VCaP (cell line): ENCODE data around the gene AMMECR1.
A peak's percentile ranks its signal among the peaks of the same experiment; 100 is the strongest.

Source experiments
- H3K27ac ChIP-seq: fragments of 450-650 bp; 2 replicates; pipeline ENCODE4 v1.5.1; 2017
- TF ChIP-seq, protein P1 (sequence below): fragments of 450-650 bp; conservative IDR thresholded peaks from 2 replicates; pipeline ENCODE4 v1.5.1; 2017; ENCODE audit warnings: mild to moderate bottlenecking, moderate library complexity

AMMECR1 gene

DNA sequence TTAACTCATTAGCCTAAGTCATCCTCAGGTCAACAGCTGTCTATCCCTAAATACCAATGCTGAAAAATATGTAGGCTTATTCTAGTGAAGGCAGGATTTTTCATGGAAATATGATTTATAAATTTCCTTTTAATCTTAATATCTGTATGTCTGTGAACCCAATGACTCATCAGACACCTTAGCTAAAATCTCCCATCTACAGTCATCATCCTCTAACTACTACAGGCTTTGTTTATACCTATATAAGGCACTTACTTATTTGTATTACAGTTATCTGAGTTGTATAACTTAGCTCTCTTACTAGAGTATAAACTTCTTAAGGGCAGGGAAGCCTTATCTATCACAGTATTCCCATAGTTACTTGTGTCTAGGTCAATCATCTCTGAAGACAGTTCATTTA lies 24.2 kb downstream of the AMMECR1 start:
- no peak overlapping the region for H3K27ac ChIP-seq

DNA sequence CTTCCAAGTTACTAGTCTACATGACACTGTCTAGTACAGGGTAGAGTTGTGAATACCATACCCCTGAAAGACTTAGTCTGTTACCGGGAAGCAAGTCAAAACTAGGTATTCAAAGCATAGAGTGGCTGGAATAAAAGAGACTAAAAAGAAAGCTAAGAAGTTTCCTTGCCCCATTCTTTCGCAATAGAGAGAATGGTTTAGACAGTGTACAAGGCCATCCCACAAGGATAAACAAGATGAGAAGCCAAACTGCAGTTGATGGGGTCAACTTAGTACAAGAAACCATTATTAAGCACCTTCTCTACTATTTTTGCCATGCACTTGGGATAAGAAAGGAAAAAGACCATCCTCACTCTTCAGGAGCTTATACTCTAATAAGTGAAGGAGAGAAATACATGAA lies 30.3 kb downstream of the AMMECR1 start:
- TF ChIP-seq, protein P1, sequence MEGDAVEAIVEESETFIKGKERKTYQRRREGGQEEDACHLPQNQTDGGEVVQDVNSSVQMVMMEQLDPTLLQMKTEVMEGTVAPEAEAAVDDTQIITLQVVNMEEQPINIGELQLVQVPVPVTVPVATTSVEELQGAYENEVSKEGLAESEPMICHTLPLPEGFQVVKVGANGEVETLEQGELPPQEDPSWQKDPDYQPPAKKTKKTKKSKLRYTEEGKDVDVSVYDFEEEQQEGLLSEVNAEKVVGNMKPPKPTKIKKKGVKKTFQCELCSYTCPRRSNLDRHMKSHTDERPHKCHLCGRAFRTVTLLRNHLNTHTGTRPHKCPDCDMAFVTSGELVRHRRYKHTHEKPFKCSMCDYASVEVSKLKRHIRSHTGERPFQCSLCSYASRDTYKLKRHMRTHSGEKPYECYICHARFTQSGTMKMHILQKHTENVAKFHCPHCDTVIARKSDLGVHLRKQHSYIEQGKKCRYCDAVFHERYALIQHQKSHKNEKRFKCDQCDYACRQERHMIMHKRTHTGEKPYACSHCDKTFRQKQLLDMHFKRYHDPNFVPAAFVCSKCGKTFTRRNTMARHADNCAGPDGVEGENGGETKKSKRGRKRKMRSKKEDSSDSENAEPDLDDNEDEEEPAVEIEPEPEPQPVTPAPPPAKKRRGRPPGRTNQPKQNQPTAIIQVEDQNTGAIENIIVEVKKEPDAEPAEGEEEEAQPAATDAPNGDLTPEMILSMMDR, result no peak
- H3K27ac ChIP-seq, result no peak overlapping the region

More for the DNA sequence above, 24.2 kb downstream of the AMMECR1 start:
- TF ChIP-seq, protein P1, result no peak

DNA sequence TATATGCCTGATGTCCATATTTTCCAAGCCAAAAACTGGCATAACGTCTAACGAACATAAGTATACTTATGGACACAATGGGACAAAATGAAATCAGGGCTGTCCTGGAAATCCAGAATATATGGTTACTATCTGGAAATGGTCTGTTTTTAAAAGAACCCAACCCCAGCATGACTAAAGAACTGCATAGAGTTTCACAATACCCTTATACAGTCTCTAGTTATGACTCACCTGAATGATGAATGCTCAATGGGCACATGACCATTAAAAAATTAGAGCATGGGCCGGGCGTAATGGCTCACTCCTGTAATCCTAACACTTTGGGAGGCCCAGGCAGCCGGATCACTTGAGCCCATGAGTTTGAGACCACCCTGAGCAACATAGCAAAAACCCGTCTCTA lies 31.8 kb downstream of the AMMECR1 start:
- H3K27ac ChIP-seq, result no peak overlapping the region

DNA sequence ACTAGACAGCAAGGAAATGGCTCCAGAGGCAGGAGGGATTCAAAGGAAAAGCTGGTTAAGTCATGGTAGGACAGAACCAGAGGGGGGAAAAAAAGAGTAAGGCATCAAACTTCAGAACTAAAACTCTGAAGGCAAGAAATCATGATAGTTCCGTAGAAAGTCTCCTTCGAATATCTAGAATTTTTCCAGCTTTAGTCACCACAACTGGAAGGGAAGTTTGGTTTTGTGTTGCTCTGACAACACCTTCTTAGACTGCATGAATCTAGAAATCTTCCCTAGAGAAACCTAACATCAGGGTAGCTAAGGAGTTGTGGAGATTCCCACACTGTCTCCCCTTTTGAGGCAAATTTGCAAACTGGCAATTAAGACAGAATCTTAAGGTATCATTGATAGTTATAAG lies 33.7 kb downstream of the AMMECR1 start:
- H3K27ac ChIP-seq, result no peak overlapping the region
- TF ChIP-seq, protein P1, result no peak

More for the DNA sequence above, 31.8 kb downstream of the AMMECR1 start:
- TF ChIP-seq, protein P1, result no peak

DNA sequence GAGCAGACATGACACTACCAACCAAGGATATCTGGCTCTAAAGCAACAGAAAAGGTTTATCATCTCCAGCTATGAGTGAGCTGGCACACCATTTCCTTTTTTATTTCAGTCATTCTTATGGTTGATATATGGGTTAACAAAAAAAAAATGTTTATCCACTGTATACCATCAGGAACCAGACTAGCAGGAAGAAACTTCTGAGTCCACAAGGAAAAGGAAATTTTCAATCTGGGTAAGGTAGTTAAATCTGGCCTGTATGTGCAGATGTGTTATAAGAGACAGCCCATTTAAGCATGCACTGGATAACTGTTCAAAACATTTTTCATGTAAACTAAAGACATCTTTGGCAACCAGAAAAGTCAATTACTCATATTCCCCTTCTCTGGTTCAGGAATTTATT lies 35.0 kb downstream of the AMMECR1 start:
- H3K27ac ChIP-seq, result no peak overlapping the region
- TF ChIP-seq, protein P1, result no peak

DNA sequence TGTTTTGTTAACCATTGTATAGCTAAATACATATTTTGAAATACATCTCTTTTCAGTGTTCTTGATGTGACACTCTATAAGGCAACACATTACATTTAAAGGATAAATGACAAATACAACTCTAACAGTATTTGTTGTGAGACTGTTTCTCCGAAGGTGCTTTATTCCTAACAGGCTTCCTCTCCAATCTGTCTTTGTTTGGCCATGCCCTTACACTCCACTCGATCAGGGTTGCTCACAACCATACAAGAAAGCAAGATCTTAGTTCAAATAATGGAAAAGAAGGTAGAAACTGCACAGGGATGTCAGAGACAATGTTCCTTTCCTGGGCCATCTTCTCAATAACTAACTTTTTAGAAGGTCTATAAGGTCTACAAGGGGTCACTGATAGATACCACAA lies 36.5 kb downstream of the AMMECR1 start:
- TF ChIP-seq, protein P1, result no peak
- H3K27ac ChIP-seq, result peak overlapping the region; percentile 38

DNA sequence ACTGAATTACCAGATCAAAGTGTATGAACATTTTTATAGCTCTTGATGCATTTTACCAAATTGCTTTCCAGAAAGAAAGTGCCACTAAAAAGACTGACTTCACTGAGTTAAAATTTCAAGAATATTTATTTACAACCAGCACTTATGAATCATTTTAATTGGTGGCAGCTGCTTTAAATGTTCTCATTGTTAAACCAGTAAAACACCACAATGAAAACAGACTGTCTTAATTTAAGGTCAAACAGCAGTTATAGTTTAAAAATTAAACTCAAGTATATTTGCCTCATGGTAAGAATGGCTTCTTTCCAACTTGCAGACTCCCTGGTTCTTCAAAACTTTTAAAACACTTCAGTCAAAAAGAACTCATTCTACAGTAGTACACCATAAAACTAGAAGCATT lies 36.9 kb downstream of the AMMECR1 start:
- H3K27ac ChIP-seq, result peak overlapping the region; percentile 38

More for the DNA sequence above, 36.9 kb downstream of the AMMECR1 start:
- TF ChIP-seq, protein P1, result no peak
